ENCODE data around the gene ASAP2.

ASAP2 gene

GRCh38 chr2:9410108-9410507 lies 203.5 kb downstream of the ASAP2 start:
- no peak for DNase-seq

GRCh38 chr2:9412781-9413180 lies 206.2 kb downstream of the ASAP2 start:
- no peak for DNase-seq

GRCh38 chr2:9415516-9416169 lies 209.0 kb downstream of the ASAP2 start:
- DNase-seq, result no peak

- no peak for DNase-seq
Observed at GRCh38 chr2:9416267-9416961, 209.8 kb downstream of the ASAP2 start.

- no peak for DNase-seq
Observed at GRCh38 chr2:9416962-9417316, 210.3 kb downstream of the ASAP2 start.

GRCh38 chr2:9417725-9418124 lies 211.1 kb downstream of the ASAP2 start:
- DNase-seq, result no peak

GRCh38 chr2:9418746-9419145 lies 212.1 kb downstream of the ASAP2 start:
- no peak for DNase-seq

- no peak for DNase-seq
Observed at GRCh38 chr2:9419541-9419940, 212.9 kb downstream of the ASAP2 start.

GRCh38 chr2:9420495-9420894 lies 213.9 kb downstream of the ASAP2 start:
- DNase-seq, result no peak

GRCh38 chr2:9422321-9423099 lies 215.9 kb downstream of the ASAP2 start:
- peak; percentile 55 for DNase-seq

- peak; percentile 99 for DNase-seq
Observed at GRCh38 chr2:9423100-9423921, 216.7 kb downstream of the ASAP2 start, which contains the start of the genes CPSF3 and ITGB1BP1. Gene CPSF3 (plus strand): TSS chr2:9423654. CDS start chr2:9423774, 120 bp downstream. Gene ITGB1BP1 (minus strand): TSS chr2:9423528. CDS start chr2:9418697, 4,831 bp downstream.

- DNase-seq, result no peak
Observed at GRCh38 chr2:9423922-9424272, 217.3 kb downstream of the ASAP2 start.

- no peak for DNase-seq
Observed at GRCh38 chr2:9424447-9425164, 218.0 kb downstream of the ASAP2 start.

GRCh38 chr2:9428965-9429577 lies 222.5 kb downstream of the ASAP2 start:
- DNase-seq, result no peak

GRCh38 chr2:9430316-9431293 lies 224.0 kb downstream of the ASAP2 start:
- no peak for DNase-seq

- no peak for DNase-seq
Observed at GRCh38 chr2:9434489-9434888, 227.9 kb downstream of the ASAP2 start.

- DNase-seq, result no peak
Observed at GRCh38 chr2:9439536-9439935, 232.9 kb downstream of the ASAP2 start.

- DNase-seq, result no peak
Observed at GRCh38 chr2:9440058-9440727, 233.6 kb downstream of the ASAP2 start.

- DNase-seq, result no peak
Observed at GRCh38 chr2:9441556-9441955, 234.9 kb downstream of the ASAP2 start.

- DNase-seq, result no peak
Observed at GRCh38 chr2:9443526-9443925, 236.9 kb downstream of the ASAP2 start.

Measured in NCI-H2171 (cell line).